ENCODE results near the gene AGTR1.
A peak's percentile ranks its signal among the peaks of the same experiment; 100 is the strongest.
"Not testable (repeated sequence)": the region's sequence is repeated elsewhere in the genome, so short reads cannot be mapped to it uniquely, and the experiment has no call there.

AGTR1 gene

DNA sequence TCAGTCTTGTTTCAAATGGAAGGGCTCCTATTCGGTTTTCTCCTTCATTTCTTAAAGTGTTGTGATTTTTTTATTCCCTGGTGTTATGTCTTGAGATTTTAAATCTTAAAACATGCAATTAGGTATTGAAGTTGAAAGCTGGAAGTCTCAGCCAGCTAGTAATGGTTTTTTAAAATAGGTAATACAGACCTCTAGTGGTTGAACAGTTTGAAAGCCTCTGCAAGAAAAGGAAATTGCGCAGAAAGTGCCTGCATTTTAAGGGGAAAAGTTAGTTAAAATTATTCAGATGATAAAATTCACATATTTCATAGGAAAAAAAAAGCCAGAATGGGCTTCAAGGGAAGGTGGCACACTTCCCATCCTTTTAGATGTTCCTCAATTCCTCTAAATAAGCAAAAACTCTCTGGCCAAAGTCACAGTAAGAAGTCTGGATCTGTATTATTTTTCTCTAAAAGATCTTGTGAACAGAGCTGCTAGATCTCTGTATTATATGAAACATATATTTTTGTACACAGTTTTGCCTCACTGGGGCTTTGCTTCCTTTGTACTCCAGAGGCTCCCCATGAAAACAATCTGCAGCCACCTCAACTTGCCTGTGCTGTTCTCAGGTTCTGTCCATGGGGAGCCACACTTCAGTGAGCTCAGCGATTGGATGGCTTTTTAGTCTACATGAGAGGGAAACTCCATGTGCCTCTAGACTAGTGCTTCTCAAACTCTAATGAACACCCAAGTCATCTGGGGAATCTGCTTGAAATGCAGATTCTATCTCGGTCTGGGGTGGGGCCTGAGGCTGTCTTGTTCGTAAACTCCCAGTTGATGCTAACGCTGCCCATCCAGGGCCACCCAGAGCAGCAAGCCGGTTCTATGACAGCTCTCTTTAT lies 21.5 kb downstream of the AGTR1 start:
- DNase-seq (ENCODE audit: low spot score) = peak; percentile 26

DNA sequence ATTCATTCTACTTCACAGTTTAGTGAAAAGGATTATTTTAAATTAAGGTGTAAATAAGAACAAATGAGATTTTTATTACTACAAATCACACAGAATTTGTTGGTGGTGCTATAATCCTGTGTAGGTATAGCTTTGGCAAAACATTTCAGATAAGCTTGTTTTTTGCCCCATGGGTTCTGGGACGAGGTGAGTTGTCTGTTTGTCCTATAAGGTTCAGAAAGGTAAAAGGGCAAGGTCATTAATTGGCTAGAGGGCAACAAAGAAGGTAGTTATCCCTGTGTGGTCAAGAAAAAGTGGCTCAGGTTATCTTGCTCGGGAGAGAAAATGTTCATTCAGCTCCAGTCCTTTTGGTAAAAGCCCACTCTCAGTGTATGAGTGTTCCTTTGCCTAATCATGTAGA lies 23.2 kb downstream of the AGTR1 start:
- no peak for DNase-seq (ENCODE audit: low spot score)

DNA sequence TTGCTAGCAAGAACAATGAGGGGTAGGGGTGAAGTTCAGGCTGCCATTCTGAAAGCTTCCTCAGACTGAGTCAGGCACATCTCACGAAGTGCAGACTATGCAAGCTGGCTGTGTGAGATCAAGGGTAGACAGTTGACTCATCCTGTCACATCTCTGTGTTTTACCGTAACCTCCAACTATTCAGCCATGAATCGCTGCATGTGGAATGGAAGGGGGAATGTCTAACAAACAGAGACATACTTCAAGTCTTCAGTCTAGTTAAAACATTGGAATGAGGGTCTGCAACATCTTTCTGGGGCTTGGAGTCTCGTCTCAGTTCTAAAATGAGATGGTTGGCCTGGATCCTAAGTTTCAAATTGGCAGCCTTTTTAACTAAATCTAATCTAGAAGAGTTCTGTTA lies 25.9 kb downstream of the AGTR1 start:
- DNase-seq (ENCODE audit: low spot score) = peak; percentile 81

DNA sequence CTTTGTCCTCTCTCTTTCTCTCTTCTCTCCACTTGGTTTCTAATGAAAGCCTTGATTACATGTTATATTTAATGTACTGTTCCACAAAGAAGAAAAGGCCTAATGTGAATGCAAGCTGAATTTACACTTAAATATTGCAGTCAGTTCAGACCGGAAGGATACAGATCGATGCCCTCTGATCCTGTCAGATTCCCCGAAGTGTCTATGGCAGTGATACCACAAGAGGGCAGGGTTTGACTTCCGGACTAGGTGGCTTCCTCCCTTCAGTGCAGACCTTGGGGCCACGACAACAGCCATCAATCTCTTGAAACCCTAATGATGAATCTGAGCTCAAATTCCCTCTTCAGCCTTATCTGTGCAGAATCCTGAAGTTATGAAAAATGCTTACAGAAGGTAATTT lies 29.5 kb downstream of the AGTR1 start:
- DNase-seq (ENCODE audit: low spot score) = peak; percentile 34

DNA sequence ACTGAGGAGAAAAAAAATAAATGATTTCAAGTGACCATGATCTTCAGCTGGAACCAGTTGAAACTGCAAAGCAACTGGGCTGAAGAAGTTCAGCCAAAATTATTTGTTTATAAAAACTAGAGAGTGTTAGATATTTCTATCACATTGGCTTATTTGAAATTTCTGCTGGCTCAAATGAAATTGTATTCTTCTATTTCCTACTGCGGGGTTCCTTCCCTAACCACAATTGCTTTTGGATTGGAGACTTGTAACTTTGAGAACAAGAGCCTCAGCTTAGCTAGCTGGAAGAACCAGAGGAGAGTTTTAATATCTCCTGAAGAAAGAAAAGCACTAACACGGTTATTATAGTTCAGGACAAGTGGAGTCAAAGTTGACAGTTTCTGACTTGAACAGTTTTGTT lies 31.1 kb downstream of the AGTR1 start:
- no peak for DNase-seq (ENCODE audit: low spot score)

DNA sequence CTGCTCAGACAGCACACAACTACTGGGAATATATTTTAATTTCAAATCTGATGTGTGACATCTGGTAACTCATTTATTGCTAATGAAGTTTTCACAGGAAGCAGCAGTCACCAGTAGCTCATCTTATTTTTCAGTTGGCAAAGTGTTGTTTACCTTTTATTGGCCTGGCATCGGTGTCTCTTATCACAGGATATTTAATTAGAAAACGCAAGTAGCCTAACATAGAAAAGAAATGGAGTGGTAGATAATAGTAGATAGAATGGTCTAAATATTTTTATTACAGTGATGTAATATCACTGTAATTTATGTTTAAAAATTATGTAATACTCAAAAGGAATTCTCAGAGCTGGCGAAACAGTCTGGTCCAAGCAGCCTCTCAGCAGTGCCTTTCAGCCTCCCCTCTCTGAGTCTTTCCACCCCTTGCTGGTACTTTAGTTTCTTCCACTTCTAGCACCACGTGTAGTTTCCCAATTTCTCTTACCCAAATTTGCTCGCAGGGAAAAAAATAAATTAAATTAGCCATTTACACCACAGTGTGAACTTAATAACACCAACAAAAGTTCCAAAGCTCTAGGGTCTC lies 31.9 kb downstream of the AGTR1 start:
- peak; percentile 35 for DNase-seq (ENCODE audit: low spot score)

DNA sequence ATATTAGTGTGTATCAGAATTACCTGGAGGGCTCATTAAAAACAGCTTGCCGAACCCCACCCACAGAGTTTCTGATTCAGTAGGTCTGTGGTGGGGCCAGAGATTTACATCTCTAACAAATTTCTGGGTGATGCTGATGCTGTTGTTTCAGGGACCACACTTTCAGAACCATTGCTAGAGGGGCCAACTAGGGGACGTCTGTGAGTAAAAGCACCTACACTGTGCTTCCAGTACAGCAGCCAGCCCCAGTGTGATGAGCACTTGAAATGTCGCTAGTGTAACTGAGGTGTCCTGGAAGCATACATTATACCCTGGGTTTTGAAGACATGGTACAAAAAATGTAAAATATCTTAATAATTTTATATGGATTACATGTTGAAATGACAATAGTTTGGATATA lies 33.0 kb downstream of the AGTR1 start:
- no peak for DNase-seq (ENCODE audit: low spot score)

DNA sequence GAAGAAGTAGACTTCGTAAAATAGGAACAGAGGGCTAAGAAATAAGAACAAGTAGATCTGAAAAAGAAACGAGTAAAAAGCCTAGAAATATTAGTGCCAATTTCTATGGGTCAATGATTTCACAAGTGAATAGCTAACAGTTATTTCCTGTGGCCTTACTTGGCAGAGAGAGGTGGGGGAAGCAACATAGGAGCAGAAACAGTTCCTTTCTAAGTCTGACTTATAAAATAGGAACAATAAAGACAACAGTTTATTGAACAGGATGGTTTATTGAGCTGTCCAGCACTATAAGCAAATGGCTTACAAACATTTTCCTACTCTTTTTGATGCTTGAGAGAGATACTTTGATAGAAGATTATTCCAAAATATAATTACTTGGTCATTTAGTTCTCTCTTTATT lies 37.9 kb downstream of the AGTR1 start:
- peak; percentile 35 for DNase-seq (ENCODE audit: low spot score)

DNA sequence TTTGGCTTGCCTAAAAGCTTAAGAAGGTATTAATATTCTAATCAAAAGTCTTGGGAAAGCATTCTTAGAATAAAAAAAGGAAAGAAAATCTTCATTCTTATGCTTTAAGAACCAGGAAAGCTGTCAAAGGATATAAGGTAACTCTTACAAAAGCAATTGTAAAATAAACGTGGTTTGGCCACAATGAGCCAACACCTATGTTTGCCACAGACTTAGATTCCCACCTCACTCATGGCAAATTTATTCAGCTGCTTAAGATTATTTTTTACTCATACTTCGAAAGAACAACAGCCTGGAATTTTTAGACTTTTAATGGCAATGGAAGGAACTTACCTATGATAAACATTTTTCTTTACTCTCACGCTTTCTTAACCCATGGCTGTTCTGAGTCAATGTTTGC lies 38.4 kb downstream of the AGTR1 start:
- no peak for DNase-seq (ENCODE audit: low spot score)

DNA sequence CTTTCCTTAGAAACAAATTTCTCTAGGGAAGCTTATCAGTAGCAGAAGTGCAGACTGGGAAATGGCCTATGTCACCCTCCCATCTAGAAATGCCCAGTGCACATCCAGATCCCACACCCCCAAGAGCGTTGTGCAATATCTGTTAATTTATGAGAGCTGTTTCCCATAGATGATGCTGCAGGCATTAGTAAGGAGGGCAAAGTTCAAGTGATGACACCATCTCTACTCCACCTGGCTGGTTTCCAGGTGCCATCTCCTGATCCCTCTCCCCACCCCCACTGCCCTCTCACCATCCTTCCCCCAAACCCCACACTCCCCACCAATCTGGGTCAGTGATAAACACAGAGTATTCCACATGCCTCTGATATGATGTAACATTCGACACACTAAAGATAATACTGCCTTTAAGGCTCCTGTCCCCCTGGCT lies 39.4 kb downstream of the AGTR1 start:
- DNase-seq (ENCODE audit: low spot score) = no peak

DNA sequence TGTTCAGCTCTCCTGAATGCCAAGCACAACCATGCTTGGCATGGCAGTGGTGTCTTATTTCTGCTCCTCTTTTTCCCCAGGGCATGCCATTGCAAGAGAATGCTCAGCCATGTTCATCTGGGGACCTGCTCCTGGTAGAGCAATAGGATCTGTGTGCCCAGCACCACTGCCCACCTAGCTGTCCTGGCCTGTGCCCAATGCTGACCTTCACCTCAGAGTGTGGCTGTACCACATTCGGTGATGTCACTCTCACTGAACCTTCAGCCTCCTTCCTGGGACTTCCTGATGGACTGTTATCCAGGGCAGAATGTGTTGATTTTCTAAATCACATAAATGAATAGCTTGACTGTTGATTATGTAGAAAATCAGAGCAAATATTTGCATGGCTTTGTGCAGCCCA lies 42.0 kb downstream of the AGTR1 start:
- DNase-seq (ENCODE audit: low spot score) = no peak

DNA sequence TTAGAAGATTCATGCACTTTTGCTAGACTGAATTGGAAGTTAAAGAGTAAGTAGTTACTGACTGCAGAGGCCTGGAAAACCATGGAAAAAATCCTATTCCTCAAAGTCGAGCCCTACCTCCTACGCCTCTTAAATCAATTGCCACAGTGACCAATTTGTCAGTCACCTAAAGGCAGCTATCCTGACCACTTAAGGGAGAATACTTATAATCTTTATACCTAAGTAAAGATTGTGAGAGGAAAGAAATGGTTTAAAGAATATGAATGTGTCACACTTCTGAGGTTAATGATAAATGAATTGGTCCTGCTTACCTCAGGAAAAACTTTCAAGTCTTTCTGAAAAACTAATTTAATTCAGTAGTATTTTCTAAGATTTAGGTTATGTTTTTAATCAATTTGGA lies 42.6 kb downstream of the AGTR1 start:
- DNase-seq (ENCODE audit: low spot score) = no peak

DNA sequence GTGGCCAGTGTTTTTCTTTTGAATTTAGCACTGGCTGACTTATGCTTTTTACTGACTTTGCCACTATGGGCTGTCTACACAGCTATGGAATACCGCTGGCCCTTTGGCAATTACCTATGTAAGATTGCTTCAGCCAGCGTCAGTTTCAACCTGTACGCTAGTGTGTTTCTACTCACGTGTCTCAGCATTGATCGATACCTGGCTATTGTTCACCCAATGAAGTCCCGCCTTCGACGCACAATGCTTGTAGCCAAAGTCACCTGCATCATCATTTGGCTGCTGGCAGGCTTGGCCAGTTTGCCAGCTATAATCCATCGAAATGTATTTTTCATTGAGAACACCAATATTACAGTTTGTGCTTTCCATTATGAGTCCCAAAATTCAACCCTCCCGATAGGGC lies 43.5 kb downstream of the AGTR1 start:
- no peak for DNase-seq (ENCODE audit: low spot score)

DNA sequence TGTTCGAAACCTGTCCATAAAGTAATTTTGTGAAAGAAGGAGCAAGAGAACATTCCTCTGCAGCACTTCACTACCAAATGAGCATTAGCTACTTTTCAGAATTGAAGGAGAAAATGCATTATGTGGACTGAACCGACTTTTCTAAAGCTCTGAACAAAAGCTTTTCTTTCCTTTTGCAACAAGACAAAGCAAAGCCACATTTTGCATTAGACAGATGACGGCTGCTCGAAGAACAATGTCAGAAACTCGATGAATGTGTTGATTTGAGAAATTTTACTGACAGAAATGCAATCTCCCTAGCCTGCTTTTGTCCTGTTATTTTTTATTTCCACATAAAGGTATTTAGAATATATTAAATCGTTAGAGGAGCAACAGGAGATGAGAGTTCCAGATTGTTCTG lies 44.4 kb downstream of the AGTR1 start:
- DNase-seq (ENCODE audit: low spot score) = no peak

DNA sequence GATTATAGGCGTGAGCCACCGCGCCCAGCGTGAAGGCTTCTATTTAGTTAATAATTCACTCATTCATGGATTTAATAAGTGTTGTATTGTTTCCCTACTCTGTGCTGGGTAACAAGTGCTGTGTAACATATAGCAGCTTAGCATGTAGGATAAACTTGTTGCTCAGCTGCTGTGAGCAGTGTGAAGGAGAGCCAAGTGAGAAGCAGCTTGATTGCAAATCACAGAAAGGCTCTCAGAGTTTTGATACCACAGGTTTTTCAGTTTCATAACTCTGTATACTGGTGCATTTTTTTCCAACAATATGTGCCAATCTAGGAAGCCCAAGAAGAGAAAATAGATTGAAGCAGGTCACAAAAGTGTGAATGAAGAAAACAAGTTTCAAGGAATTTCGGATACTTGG lies 48.4 kb downstream of the AGTR1 start:
- no peak for DNase-seq (ENCODE audit: low spot score)

DNA sequence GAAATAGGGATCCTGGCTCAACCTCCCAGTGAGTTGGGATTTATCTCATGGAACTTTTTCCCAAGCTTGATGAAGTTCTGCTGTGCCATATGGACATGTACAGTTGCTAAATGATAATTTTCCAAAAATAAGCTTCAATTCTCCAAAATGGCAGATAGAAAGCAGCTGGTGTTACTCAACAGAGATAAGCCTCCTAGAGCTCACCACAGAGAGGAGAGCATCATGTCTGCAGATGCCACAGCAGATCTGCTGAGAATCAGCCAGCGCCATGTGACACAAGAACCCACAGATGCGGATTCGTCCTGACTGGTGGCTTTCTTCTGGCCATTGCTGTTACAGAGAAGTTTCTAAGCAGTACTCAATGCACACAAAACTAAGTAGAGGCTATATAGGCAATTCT lies 50.6 kb downstream of the AGTR1 start:
- no peak for DNase-seq (ENCODE audit: low spot score)

DNA sequence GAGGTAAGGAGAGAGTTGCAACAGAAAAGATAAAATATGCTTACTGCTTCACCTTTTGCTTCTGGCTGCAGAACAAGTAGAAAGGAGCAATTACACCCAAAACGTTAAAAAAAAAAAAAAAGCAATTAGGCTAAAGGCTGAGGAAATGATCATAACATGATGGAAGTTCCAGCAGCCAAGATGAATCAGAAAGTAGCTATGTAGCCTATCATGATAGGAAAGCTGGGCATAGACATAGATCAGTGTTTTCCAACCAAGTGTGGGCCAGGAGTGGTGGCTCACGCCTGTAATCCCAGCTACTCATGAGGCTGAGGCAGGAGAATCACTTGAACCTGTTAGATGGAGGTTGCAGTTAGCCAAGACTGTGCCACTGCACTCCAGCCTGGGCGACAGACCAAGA lies 52.6 kb downstream of the AGTR1 start:
- peak; percentile 32 for DNase-seq (ENCODE audit: low spot score)

DNA sequence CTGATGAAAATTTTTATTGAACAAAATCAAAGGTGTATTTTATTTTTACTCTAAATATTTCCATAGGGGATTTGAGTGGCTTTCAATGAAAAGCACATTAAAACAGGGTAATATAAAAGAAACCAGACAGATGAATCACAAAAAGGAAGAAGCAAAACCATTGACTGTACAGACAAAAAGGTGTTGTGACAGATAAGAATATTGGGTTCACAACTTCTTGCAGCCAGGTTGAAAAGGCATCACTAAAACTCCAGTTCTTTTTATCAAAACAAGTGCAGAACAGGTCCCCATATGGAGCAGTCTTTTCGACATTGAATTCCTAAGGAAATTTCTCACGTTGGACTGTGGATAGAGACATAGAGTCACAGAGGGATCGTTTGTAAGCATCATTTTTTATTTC lies 53.8 kb downstream of the AGTR1 start:
- no peak for DNase-seq (ENCODE audit: low spot score)

DNA sequence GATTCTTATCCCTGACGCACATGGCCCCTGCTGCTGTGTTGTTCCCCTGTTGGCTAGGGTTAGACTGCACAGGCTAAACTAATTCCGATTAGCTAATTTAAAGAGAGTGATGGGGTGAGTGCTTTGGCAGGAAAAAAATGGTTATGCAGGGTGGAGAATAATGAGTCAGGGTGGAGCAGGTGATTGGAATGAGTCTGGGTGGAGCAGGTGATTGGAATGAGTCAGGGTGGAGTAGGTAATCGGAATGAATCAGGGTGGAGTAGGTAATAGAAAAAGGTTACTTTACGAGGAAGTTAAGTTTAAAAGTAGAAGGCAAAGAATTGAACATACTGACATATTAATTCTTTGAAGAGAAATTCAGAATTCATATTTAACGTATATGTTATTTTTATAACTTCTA lies 55.7 kb downstream of the AGTR1 start:
- not testable (repeated sequence) for DNase-seq (ENCODE audit: low spot score)

DNA sequence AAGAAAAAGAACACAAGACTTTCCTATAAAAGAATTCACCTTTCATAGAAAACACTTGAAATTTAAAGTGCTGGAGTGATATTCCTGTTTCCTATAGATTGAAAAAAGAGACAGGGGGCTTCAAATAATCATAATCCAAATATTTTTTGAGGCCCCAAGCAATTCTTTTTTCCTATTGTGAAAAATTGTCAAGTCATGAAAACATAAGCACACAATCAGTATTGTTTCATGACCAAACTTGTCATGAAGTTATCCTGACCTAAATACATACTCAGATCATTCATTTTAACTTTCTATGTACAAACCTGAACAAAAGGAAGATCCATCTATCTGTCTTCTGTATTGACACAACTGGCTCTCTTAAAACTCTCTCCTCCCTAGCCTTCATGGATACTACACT lies 57.9 kb downstream of the AGTR1 start:
- no peak for DNase-seq (ENCODE audit: low spot score)

DNA sequence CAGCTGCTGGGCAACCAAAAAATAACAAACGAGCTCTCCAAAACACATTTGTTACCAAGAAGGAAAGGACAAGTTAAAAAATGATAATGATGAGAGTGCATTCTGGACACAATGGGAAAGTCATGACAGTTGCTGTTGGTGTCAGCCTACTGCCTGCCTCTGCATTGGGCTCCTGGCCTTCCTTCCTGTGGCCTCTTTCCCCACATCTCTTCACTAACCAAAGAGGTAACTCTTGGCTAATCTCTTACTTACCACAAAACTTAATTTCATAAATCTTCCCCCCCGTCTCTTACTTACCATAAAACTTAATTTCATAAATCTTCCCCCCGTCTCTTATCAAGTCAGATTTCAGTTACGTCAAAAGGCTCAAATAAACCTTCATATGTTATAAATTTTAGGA lies 58.6 kb downstream of the AGTR1 start:
- DNase-seq (ENCODE audit: low spot score) = no peak

DNA sequence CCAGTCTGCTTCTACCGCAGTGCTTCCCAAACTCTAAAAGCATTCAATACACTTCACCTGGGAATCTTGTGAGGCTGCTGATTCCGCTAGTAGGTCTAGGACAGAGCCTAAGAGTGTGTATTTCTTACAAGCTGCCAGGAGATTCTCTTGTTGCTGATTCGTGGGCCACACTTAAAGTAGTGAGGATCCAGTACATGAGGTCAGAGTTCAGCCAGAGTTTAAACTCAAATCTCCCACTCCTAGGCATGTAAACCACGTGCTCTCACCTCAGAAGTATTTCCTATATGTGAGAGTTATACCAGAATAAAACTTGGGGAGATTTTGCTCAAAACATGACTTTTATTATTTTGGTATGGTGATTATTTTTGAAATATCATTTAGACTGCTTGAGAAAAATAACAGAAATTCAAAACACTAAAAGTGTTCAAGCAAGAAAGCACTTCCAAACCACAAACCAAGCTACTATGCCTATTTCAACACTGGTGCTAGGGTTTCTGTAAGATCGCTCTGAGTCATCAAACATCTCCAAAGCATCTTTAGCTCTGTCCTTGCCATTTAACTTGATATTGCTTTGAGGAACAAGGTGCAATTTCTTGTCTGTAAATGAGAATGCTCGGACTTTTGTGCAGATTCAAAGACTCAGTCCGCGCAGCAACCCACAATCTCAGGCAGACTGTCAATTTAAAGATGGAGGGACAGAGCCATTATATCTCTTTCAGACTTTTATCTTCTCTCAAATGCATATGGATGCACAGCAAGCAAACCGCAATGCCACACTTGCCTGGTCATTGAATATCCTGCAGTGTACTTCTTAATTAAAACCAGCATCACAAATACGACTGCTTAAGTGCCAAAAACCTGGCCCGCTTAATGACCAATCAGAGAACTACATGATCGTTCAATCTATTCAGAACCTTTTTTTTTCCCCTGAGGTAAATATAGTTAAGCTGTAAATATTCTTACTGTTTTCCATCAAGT lies 59.8 kb downstream of the AGTR1 start:
- peak; percentile 76 for DNase-seq (ENCODE audit: low spot score)

Measured in GM03348 (cell line).